Prostate gland (tissue), 2 donors: ENCODE results near the gene THOP1.

Experiments used
- CTCF ChIP-seq, 4 experiments: fragments of 200-600 bp in 2 of 4; fragments of 450-650 bp in 2 of 4; sonication (generic) in 2 of 4; IDR thresholded peaks; 1 replicate in 3 of 4; 2 replicates in 1 of 4; pipeline ENCODE4 v1.5.1; 2016 to 2019; ENCODE audit warnings: antibody characterized with exemption in 4 of 4, mild to moderate bottlenecking in 2 of 4, moderate library complexity in 2 of 4
- POLR2A ChIP-seq: fragments of 450-650 bp; IDR thresholded peaks from one replicate; pipeline ENCODE4 v1.6.1; 2016; ENCODE audit warnings: antibody characterized with exemption, mild to moderate bottlenecking

GRCh38 chr19:2852598-2852997 is 67.3 kb downstream of the THOP1 start:
- no peak for TF ChIP-seq CTCF (IDR thresholded peaks at IDR 0.05)
- TF ChIP-seq POLR2A = no peak
